ENCODE measurements around the gene CSPG4. TPM values are rescaled to one million over a fixed set of nuclear protein-coding genes. Genes with fewer than 3 reads are reported as not detected.

Gene CSPG4
- total and polyA plus RNA-seq, 2 of the 8 experiments (the other 6 are each of a cell fraction or from before 2014, with no cell fraction given) = 1.4 to 3.0 TPM

- H3K79me1 ChIP-seq (ENCODE audit: low read depth, low read length) = peaks cover 13% of the 10 kb centered on the region
- H3K4me2 ChIP-seq (ENCODE audit: insufficient read depth in 1 of 2, low read depth in 2 of 2, low read length in 2 of 2) = no peak overlapping the region
- H2BK5ac ChIP-seq (ENCODE audit: low read depth, low read length) = no peak overlapping the region
- ChIA-PET CTCF (ENCODE audit: partially characterized antibody) (interaction anchor here (0.6 to 5.0 kb wide), 8 partner anchors 9 to 146 kb away, joined by 3 to 28 read pairs (median 3); partner anchors contain the start of genes SNUPN and SNX33), POLR2A (ENCODE audit: partially characterized antibody) (interaction anchor here (1.5 to 8.2 kb wide), 3 partner anchors 10 to 57 kb away, joined by 5 to 73 read pairs (median 41); partner anchors contain the start of genes PTPN9, SNUPN and SNX33)
- H3K23me2 ChIP-seq (ENCODE audit: low read depth, low read length) = peaks cover 9% of the 10 kb centered on the region
- no peak overlapping the region for H3K27ac ChIP-seq (ENCODE audit: low read depth, low read length)
- no peak overlapping the region for H3K18ac ChIP-seq (ENCODE audit: extremely low read depth, low read length)
- no peak overlapping the region for H2AK5ac ChIP-seq (ENCODE audit: low read depth, low read length)
- no peak overlapping the region for H3K9ac ChIP-seq (replicated peaks in 1 of 4; ENCODE audit: extremely low read depth in 1 of 4, low read depth in 3 of 4, low read length in 3 of 4)
- no peak overlapping the region for H2BK120ac ChIP-seq (replicated peaks; ENCODE audit: low read depth, low read length)
- H4K5ac ChIP-seq (ENCODE audit: insufficient read length, low read depth, low read length) = no peak overlapping the region
- no peak overlapping the region for H3K56ac ChIP-seq (replicated peaks; ENCODE audit: insufficient read length, low read depth, low read length)
- no peak for DNase-seq (ENCODE audit: low read depth in 1 of 2, low spot score in 2 of 2)
- H4K20me1 ChIP-seq (replicated peaks in 1 of 2; ENCODE audit: control insufficient read depth in 1 of 2, insufficient read depth in 2 of 2, low read length in 2 of 2) = peaks cover 10 to 19% of the 10 kb centered on the region in 2 experiments
- 0 out of 8 replicates have a peak, but pooled peaks cover 0 to 4% (median 0%) of the 10 kb centered on the region in 4 experiments for H3K36me3 ChIP-seq (ENCODE audit: control insufficient read depth in 2 of 4, insufficient read depth in 4 of 4, low read length in 3 of 4)
- H3K27me3 ChIP-seq (replicated peaks in 1 of 4; ENCODE audit: control insufficient read depth in 3 of 4, extremely low read depth in 1 of 4, insufficient read depth in 3 of 4, low read length in 3 of 4) = no peaks in the 10 kb centered on the region
- TF ChIP-seq CBX8 (IDR thresholded peaks at IDR 0.05; ENCODE audit: borderline replicate concordance, low read depth, low read length) (no peak), CHD1 (IDR thresholded peaks at IDR 0.05; ENCODE audit: low read depth, low read length) (no peak), HDAC2 (IDR thresholded peaks at IDR 0.05; ENCODE audit: borderline replicate concordance in 1 of 2, low read depth in 2 of 2, low read length in 2 of 2) (no peak), E2F6 (IDR thresholded peaks at IDR 0.05) (no peak), RBBP5 (IDR thresholded peaks at IDR 0.05; ENCODE audit: borderline replicate concordance, low read depth, low read length) (no peak), ATF3 (IDR thresholded peaks at IDR 0.05; ENCODE audit: insufficient read depth, low read depth, low read length) (no peak)
- H3K79me2 ChIP-seq (ENCODE audit: control insufficient read depth in 1 of 2, insufficient read depth in 2 of 2, low read length in 2 of 2) = peaks cover 10 to 34% of the 10 kb centered on the region in 2 experiments
- H3K4me1 ChIP-seq (replicated peaks in 1 of 4; ENCODE audit: control insufficient read depth in 3 of 4, insufficient read depth in 4 of 4, low read length in 3 of 4) = peaks cover 2 to 10% (median 9%) of the 10 kb centered on the region in 4 experiments; a peak in 6 of 7 replicates
- no peak overlapping the region for H3K14ac ChIP-seq (ENCODE audit: insufficient read length)
- no peak overlapping the region for H2BK20ac ChIP-seq (ENCODE audit: low read length)
- no peak overlapping the region for H2BK12ac ChIP-seq (ENCODE audit: low read depth, low read length)
- no peak for FAIRE-seq
- H3K23ac ChIP-seq (ENCODE audit: insufficient read length) = no peak overlapping the region
- no peak overlapping the region for H3K4me3 ChIP-seq (ENCODE audit: extremely low read depth in 1 of 4, insufficient read depth in 2 of 4, low read depth in 3 of 4, low read length in 4 of 4)
- no peaks in the 10 kb centered on the region for H3K9me3 ChIP-seq (ENCODE audit: insufficient read depth in 2 of 2, low read depth in 1 of 2, low read length in 1 of 2)
- H4K8ac ChIP-seq (ENCODE audit: extremely low read depth, insufficient read depth, low read length) = no peak overlapping the region
- no peak overlapping the region for H4K91ac ChIP-seq (replicated peaks; ENCODE audit: insufficient read length, low read length)
- no peak overlapping the region for H3K4ac ChIP-seq (replicated peaks; ENCODE audit: insufficient read length, low read depth, low read length)
- no peak overlapping the region for H2BK15ac ChIP-seq (ENCODE audit: low read length)
- no peak overlapping the region for H2AFZ ChIP-seq (ENCODE audit: low read length)
- WGBS, 2 experiments (ENCODE audit: extremely low coverage in 1 of 2, insufficient coverage in 1 of 2, insufficient read length in 1 of 2, insufficient replicate concordance in 2 of 2, low coverage in 1 of 2, low lambda C conversion rate in 2 of 2, missing lambda C conversion rate in 1 of 2) = 89% methylated on average over 4 of the region's 6 CpGs; no CpG with 5 or more reads in 1 of the 2 experiments
Observed at GRCh38 chr15:75636026-75636425, 76.6 kb downstream of the CSPG4 start.

Measured in H1 (cell line).